ENCODE data around the gene MUC4.
A peak's percentile ranks its signal among the peaks of the same experiment; 100 is the strongest.

The MUC4 gene

DNA sequence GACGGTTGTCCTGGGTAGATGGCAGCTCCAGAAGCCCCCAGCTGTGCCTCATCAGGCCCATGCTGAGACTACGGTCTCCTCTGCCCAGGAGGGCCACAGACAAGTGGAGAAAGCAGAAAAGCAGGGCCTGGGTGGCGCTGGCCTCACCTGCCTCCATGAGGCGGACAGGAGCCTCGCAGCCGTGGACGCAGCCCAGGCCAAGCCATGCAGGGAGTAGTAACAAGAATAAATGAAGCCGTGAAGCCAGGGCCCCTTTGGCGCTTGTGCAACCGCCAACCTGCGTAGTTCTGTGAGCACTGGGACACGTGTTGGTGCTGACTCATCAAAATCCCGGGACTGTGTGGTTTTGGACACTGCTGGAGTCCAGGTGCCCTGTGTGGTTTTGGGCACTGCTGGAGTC, 12.3 kb upstream of the MUC4 start:
- peak; percentile 45 for DNase-seq (ENCODE audit: low read depth)
- H3K4me3 ChIP-seq (ENCODE audit: low read length), result no peak overlapping the region
- TF ChIP-seq CTCF (IDR thresholded peaks at IDR 0.05; ENCODE audit: insufficient read depth, low read depth, low read length, missing control alignments), result no peak

- no peak for TF ChIP-seq CTCF (IDR thresholded peaks at IDR 0.05; ENCODE audit: insufficient read depth, low read depth, low read length, missing control alignments)
- H3K4me3 ChIP-seq (ENCODE audit: low read length), result no peak overlapping the region
- DNase-seq (ENCODE audit: low read depth), result no peak
These were observed 11.6 kb upstream of the MUC4 start for GRCh38 chr3:195823280-195823679.

DNA sequence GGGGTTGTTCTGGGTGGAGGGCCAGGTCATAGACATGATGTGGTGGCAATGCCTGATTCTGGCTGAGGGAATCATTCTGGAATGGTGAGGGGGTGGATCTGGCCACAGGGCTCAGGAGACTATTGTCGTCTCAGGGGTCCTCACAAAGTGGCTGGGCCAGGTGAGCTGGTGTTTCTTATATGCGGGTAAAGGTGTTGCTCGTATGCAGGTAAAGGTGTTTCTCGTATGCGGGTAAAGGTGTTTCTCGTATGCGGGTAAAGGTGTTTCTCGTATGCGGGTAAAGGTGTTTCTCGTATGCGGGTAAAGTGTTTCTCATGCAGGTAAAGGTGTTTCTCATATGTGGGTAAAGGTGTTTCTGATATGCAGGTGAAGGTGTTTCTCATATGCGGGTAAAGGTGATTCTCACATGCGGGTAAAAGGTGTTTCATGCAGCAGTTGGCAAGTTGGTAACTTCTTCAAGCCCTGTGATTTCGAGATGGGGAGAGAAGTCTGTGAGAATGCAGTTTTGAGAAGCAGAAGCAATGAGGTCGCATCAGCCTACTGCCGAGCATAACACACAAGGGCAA, 10.5 kb upstream of the MUC4 start:
- DNase-seq (ENCODE audit: low read depth), result no peak
- no peak for TF ChIP-seq CTCF (IDR thresholded peaks at IDR 0.05; ENCODE audit: insufficient read depth, low read depth, low read length, missing control alignments)
- H3K4me3 ChIP-seq (ENCODE audit: low read length), result no peak overlapping the region

DNA sequence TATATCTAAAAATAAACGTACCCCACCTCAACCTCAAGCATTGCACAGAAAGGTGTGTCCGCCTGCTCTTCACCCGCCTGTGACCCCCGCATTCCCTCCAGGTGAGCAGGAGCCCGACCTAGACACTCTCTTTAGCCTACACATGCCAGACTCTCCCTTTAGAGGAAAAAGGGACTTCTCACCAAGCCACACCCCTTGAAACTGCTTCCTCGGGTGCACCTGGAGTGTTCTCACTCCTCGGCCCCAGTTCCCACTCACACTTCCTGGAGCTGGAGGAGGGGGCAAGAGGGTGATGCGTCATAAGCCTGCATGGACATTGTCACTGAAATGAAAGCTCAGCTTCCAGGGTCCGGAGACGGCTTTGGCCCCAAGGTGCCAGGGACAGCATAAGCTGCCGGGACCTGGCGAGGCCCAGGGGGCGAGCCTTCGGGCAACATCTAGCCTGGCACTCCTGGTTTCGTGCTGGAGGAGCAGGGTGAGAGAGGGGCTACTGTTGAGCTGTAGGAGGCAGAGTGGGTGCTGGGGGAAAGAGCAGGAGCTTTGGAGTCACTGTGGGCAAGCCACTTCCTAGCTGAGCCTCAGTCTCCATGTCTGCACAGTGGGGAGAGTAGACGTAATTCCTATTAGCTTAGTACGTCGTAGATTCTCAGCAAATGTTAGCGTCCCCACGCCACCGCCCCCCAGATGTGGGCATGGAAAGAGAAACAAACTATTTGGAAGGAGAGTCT, 9.8 kb upstream of the MUC4 start:
- no peak for TF ChIP-seq CTCF (IDR thresholded peaks at IDR 0.05; ENCODE audit: insufficient read depth, low read depth, low read length, missing control alignments)
- DNase-seq (ENCODE audit: low read depth), result no peak
- H3K4me3 ChIP-seq (ENCODE audit: low read length), result no peak overlapping the region

DNA sequence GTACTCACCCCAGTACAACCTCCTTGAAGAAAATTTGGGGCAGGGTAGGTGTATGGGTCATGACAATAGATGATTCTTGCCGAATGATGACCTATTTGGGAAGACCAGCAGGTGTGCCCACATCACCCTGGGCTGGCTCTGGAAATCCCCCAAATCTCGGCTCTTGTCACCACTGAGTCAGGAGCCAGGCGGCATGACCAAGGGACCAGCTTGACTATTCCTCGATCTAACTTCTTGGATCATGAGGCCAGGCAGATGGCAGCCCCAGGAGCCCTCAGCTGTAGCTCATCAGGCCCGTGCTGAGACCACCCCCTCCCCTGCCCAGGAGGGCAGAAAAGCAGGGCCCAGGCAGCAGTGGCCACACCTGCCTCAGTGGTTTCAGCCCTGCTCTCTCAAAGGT, 9.2 kb upstream of the MUC4 start:
- TF ChIP-seq CTCF (IDR thresholded peaks at IDR 0.05; ENCODE audit: insufficient read depth, low read depth, low read length, missing control alignments), result no peak
- H3K4me3 ChIP-seq (ENCODE audit: low read length), result no peak overlapping the region
- no peak for DNase-seq (ENCODE audit: low read depth)

- TF ChIP-seq CTCF (IDR thresholded peaks at IDR 0.05; ENCODE audit: insufficient read depth, low read depth, low read length, missing control alignments), result no peak
- no peak for DNase-seq (ENCODE audit: low read depth)
- H3K4me3 ChIP-seq (ENCODE audit: low read length), result no peak overlapping the region
These were observed 8.5 kb upstream of the MUC4 start for GRCh38 chr3:195820186-195820585.

GRCh38 chr3:195818301-195818700, 6.6 kb upstream of the MUC4 start:
- TF ChIP-seq CTCF (IDR thresholded peaks at IDR 0.05; ENCODE audit: insufficient read depth, low read depth, low read length, missing control alignments), result no peak
- DNase-seq (ENCODE audit: low read depth), result no peak
- no peak overlapping the region for H3K4me3 ChIP-seq (ENCODE audit: low read length)

Measured in epithelial cell of esophagus (primary cell).